ENCODE measurements around the gene SYTL3.

- TF ChIP-seq CTCF (IDR thresholded peaks at IDR 0.05) (no peak), POLR2AphosphoS5 (IDR thresholded peaks at IDR 0.05) (no peak), POLR2A (IDR thresholded peaks at IDR 0.05) (no peak)
These were observed 45.8 kb upstream of the SYTL3 start for GRCh38 chr6:158604048-158604406.

Measured in stomach (tissue), 4 donors.